Mucosa of rectum (tissue), 2 donors: Measurements from ENCODE around the gene STAT5A.
"Not testable (repeated sequence)": the region's sequence is repeated elsewhere in the genome, so short reads cannot be mapped to it uniquely, and the experiment has no call there.

ENCODE experiments used
- H3K27ac ChIP-seq, 2 donors: one replicate each; pipeline ENCODE4 v1.7.0; 2013; ENCODE audit warnings: inconsistent platforms in 2 of 2, low read depth in 2 of 2, low read length in 2 of 2
- H3K27me3 ChIP-seq, 2 donors: one replicate each; pipeline ENCODE4 v1.7.0; 2013; ENCODE audit warnings: low read length in 2 of 2; ENCODE audit not compliant: control insufficient read depth in 2 of 2, insufficient read depth in 2 of 2
- H3K36me3 ChIP-seq, 2 donors: one replicate each; pipeline ENCODE4 v1.7.0; 2013; ENCODE audit warnings: low read length in 2 of 2; ENCODE audit not compliant: control insufficient read depth in 2 of 2, insufficient read depth in 2 of 2
- H3K4me1 ChIP-seq, 2 donors: one replicate each; pipeline ENCODE4 v1.7.0; 2013; ENCODE audit warnings: low read length in 2 of 2, mild to moderate bottlenecking in 1 of 2; ENCODE audit not compliant: control insufficient read depth in 2 of 2, insufficient read depth in 2 of 2
- H3K4me3 ChIP-seq, 2 donors: one replicate each; pipeline ENCODE4 v1.7.0; 2013; ENCODE audit warnings: low read length in 2 of 2
- H3K9ac ChIP-seq, 2 donors: one replicate each; pipeline ENCODE4 v1.7.0; 2013; ENCODE audit warnings: low read length in 2 of 2, low read depth in 1 of 2, mild to moderate bottlenecking in 1 of 2
- H3K9me3 ChIP-seq, 2 donors: one replicate each; pipeline ENCODE4 v1.7.0; 2013; ENCODE audit warnings: low read length in 2 of 2; ENCODE audit not compliant: control insufficient read depth in 2 of 2
- donor health status: healthy.
- donor health status: Normal muscosa, but diverticular disease.

The STAT5A gene

DNA sequence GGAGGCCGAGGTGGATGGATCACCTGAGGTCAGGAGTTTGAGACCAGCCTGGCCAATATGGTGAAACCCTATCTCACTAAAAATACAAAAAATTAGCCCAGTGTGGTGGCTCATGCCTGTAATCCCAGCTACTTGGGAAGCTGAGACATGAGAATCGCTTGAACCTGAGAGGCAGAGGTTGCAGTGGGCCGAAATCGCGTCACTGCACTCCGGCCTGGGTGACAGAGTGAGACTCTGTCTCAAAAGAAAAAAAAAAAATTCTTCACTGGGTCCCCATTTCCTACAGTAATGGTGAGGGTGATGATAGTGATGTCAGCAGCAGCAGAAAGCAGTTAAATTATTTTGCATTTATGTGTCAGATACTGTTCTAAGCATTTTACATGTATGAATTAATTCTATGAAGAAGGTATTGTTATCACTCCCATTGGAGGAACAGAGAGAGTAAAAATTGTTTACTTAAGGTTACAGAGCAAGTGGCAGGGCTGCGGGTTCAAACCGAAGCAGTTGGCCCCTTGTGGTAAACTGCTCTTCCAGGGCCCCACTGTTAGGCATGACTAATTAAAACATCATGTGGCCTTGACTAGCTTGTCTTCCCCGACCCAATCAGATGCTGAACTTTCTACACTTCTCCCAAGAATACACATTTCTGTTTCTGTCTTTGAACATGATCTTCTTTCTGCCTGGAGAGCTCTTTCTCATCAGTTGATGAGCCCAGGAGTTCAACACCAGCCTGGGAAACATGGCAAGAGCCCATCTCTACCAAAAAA, 54.1 kb downstream of the STAT5A start:
- Histone ChIP-seq H3K9ac (no peak overlapping the region), H3K27ac (no peak overlapping the region), H3K4me1 (peaks cover 3% of the 10 kb centered on the region in 2 donors), H3K4me3 (no peak overlapping the region), H3K27me3 (no peaks in the 10 kb centered on the region), H3K36me3 (peaks cover 39 to 62% of the 10 kb centered on the region in 2 donors), H3K9me3 (no peaks in the 10 kb centered on the region)

DNA sequence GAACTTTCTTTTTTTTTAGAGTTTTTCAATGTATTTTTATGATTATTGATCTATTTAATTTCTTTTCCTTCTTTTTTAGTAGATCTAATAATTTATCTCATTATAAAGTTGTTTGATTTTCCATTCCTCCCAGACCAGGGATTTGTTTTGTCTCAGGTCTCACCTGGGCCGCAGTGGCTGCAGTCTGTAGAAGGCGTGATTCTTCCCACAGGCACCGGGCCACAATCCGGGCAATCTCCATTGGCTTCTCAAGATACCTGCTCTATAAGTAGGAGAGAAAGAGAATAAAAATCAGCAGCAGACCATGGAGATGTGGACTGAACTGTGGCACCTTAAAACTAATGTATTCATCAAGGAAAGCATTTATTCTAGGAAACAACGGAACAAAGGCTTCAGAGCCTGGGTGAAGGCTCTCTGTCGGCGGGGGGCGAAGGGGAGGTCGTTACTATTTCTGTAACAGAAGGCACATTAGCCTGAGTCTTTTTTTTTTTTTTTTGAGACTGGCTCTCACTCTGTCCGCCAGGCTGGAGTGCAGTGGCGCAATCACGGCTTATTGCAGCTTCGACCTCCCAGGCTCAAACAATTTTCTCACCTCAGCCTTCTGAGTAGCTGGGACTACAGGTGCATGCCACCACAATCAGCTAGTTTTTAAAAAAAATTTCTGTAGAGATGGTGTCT, 57.2 kb downstream of the STAT5A start:
- Histone ChIP-seq H3K36me3 (peaks cover 29 to 46% of the 10 kb centered on the region in 2 donors), H3K4me1 (peaks cover 3 to 4% of the 10 kb centered on the region in 2 donors), H3K4me3 (no peak overlapping the region), H3K9ac (no peak overlapping the region), H3K27me3 (no peaks in the 10 kb centered on the region), H3K9me3 (no peaks in the 10 kb centered on the region), H3K27ac (no peak overlapping the region)

DNA sequence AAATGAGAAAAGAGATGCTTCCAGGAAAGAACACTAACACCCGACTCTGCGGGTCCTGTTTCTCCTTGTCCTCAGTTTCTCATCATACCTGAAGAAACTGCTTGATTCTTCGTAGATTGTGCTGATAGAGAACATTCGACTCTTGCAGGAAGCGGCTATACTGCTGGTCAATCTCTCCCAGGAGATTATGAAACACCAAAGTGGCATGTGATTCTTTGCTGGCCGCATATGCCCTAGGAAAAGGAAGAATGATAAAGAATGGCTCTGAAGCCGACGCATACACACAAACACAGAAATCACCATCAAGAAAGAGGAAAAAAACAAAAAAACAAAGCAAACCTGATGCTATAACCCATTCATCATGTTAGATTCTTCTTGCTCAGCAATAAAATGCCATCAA, 58.2 kb downstream of the STAT5A start:
- Histone ChIP-seq H3K9ac (no peak overlapping the region), H3K4me1 (peaks cover 0 to 4% of the 10 kb centered on the region in 2 donors), H3K27me3 (no peaks in the 10 kb centered on the region), H3K27ac (no peak overlapping the region), H3K4me3 (no peak overlapping the region), H3K36me3 (peaks cover 21 to 38% of the 10 kb centered on the region in 2 donors), H3K9me3 (no peaks in the 10 kb centered on the region)

DNA sequence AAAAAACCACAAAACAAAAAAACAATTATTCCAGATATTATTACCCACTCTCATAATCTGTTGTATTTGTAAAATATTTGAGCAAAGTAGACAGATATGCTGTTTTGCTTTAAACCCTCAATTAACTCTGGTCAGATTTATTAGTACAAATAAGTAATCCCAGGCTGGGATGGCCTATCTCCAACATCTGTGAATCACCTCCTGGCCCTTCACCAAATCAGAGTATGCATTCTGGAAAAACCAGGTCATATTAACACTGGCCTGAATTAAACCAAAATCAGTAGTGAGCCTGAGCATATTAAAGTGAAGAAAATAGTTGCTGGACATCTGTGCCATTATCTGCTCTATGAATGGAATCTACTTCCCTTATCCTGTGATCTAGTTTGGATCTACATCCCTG, 58.9 kb downstream of the STAT5A start:
- Histone ChIP-seq H3K9me3 (no peaks in the 10 kb centered on the region), H3K4me1 (peaks cover 0 to 4% of the 10 kb centered on the region in 2 donors), H3K36me3 (peaks cover 21 to 31% of the 10 kb centered on the region in 2 donors), H3K9ac (no peak overlapping the region), H3K27me3 (no peaks in the 10 kb centered on the region), H3K4me3 (no peak overlapping the region), H3K27ac (no peak overlapping the region)

DNA sequence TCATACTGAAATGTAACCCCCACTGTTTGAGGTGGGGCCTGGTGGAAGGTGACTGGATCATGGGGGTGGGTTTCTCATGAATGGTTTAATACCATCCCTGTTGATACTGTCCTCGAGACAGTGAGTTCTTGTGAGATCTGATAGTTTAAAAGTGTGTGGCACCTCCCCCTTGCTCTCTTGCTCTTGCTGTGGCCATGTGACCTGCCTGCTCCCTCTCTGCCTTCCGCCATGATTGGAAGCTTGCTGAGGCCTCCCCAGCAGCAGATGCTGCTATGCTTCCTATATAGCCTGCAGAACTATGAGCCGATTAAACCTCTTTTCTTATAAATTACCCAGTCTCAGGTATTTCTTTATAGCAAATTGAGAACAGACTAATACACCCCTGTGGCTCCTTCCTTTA, 59.3 kb downstream of the STAT5A start:
- Histone ChIP-seq H3K27me3 (no peaks in the 10 kb centered on the region), H3K36me3 (peaks cover 20 to 28% of the 10 kb centered on the region in 2 donors), H3K4me1 (peaks cover 0 to 4% of the 10 kb centered on the region in 2 donors), H3K9me3 (no peaks in the 10 kb centered on the region), H3K9ac (no peak overlapping the region), H3K27ac (no peak overlapping the region), H3K4me3 (no peak overlapping the region)

DNA sequence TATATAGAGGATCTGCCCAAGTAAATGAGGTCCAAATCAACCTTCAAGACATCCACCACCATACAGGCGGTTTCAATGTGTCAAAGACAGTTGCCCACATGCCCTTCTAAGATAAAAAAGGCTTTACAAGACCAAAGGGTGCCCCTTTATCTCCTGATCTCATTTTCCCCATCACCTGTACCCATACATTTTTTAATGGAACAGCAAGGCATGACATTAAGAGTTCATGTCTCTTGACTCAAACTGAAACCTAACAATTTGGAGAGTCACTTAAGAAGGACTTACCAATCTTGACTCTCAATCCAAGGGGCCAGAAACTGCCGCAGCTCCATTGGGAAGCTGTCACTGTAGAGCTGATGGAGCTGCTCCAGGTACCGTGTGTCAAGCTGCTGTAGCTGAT, 59.8 kb downstream of the STAT5A start:
- Histone ChIP-seq H3K9me3 (no peaks in the 10 kb centered on the region), H3K36me3 (peaks cover 18 to 23% of the 10 kb centered on the region in 2 donors), H3K9ac (no peak overlapping the region), H3K27ac (no peak overlapping the region), H3K4me3 (no peak overlapping the region), H3K4me1 (peaks cover 0 to 4% of the 10 kb centered on the region in 2 donors), H3K27me3 (no peaks in the 10 kb centered on the region)

DNA sequence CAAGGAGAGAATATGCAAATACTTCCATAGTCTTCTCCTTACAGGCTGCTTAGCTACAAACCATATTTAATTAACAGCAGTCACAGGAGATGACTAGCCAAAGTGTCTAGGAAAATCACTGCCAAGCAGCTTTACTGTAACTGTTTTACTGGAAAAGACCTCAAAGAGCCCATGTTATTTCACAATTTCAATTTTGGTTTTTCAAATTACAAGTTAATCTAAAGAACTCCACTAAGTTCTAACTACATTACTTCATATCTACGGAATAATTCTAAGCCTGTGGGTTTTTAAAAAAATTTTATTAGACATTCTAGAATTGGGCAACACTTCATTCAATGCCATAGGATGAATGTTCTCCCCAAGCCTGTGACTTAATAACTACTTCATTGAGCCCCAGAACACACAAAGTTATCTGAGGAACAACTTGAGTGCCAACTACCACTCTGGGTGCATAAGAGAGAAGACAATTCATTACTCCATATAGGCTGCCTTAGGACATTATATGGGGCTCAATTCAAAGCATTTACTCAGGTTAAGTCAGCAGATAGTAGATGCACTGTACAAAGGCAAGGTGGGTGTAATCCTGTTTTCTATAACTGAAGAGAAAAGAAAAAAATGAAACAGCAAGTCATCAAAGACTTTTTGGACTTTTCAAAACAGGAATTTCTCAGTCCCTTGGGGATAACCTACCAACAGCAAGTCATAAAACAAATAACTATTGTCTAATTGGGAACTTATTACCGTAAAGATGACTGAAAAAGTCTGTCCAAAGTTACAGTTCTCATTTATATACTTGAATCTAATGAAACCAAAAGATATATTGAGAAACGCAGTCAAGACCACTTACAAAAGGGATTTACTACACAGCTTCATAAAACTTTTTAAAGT, 66.9 kb downstream of the STAT5A start:
- Histone ChIP-seq H3K36me3 (no peaks in the 10 kb centered on the region), H3K4me1 (peaks cover 0 to 2% of the 10 kb centered on the region in 2 donors), H3K27ac (no peak overlapping the region), H3K27me3 (no peaks in the 10 kb centered on the region), H3K4me3 (no peak overlapping the region), H3K9me3 (no peaks in the 10 kb centered on the region), H3K9ac (no peak overlapping the region)

DNA sequence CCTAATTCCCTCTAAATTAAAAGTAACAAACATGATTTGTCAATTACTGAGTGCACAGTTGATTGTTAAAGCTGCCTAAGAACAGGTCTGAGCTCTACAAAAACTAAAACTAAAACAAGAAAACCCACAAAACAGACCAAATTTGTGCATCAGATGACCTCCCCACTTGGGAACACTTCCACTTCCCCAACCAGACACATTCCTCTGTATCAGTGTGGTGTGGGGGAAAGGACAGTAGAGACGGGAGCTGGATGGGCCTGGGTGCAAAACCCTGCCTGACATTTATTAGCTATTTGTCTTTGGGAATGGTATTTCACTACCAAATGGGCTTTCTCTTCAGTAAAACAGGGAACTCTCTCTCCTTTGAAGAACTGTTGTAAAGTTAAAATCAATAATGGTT, 70.1 kb downstream of the STAT5A start:
- Histone ChIP-seq H3K27me3 (no peaks in the 10 kb centered on the region), H3K9ac (no peak overlapping the region), H3K27ac (no peak overlapping the region), H3K9me3 (no peaks in the 10 kb centered on the region), H3K4me1 (peaks cover 11 to 14% of the 10 kb centered on the region in 2 donors), H3K36me3 (no peaks in the 10 kb centered on the region), H3K4me3 (no peak overlapping the region)

DNA sequence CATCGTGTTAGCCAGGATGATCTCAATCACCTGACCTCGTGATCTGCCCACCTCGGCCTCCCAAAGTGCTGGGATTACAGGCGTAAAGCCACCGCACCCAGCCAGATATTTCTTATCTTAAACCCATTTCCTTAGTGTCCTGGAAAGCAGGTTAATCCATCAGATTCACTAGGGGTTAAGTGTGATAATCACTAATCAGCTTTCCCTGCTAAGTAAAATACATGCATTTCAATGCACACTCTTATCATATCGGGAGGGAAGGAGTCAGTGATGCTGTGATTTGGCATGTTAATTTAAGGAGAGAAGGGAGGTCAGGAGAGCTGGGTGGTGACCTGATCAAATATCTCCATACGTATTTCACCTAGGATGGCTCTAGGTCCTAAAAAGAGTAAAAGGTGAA, 70.8 kb downstream of the STAT5A start:
- Histone ChIP-seq H3K27ac (no peak overlapping the region), H3K9me3 (no peaks in the 10 kb centered on the region), H3K4me1 (peaks cover 11 to 14% of the 10 kb centered on the region in 2 donors), H3K9ac (no peak overlapping the region), H3K4me3 (no peak overlapping the region), H3K36me3 (no peaks in the 10 kb centered on the region), H3K27me3 (no peaks in the 10 kb centered on the region)

DNA sequence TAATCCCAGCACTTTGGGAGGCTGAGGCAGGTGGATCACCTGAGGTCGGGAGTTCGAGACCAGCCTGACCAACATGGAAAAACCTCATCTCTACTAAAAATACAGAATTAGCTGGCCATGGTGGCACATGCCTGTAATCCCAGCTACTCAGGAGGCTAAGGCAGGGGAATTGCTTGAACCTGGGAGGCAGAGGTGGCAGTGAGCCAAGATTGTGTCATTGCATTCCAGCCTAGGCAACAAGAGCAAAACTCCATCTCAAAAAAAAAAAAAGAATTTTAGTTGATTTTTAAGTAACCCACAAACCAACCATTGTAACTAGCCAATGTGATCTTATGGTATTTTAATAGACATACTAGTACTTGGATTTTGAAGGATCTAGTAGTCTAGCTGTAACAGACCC, 72.1 kb downstream of the STAT5A start:
- not testable (repeated sequence) for H3K4me3 ChIP-seq, H3K9me3 ChIP-seq, H3K9ac ChIP-seq, H3K27me3 ChIP-seq, H3K27ac ChIP-seq, H3K36me3 ChIP-seq
- H3K4me1 ChIP-seq: peaks cover 11 to 14% of the 10 kb centered on the region in 2 donors
